C4-2B (cell line): Measurements from ENCODE around the gene TJP1.
A peak's percentile ranks its signal among the peaks of the same experiment; 100 is the strongest.
"Not testable (repeated sequence)": the region's sequence is repeated elsewhere in the genome, so short reads cannot be mapped to it uniquely, and the experiment has no call there.

Experiments used
- H3K27ac ChIP-seq: fragments of 450-650 bp; 2 replicates; pipeline ENCODE4 v1.5.1; 2017
- ZFX ChIP-seq: fragments of 450-650 bp; IDR thresholded peaks from 2 replicates; pipeline ENCODE4 v1.6.1; 2017
- TF ChIP-seq, protein P1 (sequence below): fragments of 450-650 bp; conservative IDR thresholded peaks from 2 replicates; pipeline ENCODE4 v1.5.1; 2017; ENCODE audit warnings: mild to moderate bottlenecking

Gene TJP1

DNA sequence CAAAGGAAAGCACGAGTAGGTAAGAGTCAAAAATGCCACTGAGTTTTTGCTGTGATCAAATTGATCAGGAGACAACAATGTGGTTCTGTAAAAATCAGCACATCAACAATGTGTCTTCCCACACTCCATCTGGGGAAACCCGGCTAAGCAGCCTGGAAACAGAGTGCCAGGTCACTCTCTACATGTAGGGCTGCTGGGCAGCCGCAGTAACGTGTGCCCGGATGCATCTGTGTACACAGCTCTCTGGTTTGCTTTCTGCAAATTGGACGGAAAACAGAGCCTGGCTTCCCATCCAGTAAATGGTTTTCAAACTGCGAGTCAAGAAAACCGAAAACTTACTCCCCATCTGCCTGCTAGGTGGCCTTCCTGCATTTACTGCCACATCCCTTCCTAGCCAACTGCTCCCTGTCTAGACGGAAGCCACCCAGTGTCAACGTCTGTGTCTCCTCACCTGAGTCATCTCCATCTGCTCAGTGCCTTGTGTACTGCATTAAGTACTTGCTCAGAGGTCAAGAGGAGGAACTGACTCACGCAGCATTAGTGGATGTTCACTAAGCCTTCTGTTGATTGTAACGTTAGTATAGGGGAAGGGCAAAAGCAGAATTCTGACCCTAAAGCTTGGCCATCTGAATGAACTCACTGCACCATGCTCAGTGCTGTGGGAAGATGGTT, 124.1 kb downstream of the TJP1 start:
- TF ChIP-seq ZFX, result no peak
- TF ChIP-seq, protein P1, sequence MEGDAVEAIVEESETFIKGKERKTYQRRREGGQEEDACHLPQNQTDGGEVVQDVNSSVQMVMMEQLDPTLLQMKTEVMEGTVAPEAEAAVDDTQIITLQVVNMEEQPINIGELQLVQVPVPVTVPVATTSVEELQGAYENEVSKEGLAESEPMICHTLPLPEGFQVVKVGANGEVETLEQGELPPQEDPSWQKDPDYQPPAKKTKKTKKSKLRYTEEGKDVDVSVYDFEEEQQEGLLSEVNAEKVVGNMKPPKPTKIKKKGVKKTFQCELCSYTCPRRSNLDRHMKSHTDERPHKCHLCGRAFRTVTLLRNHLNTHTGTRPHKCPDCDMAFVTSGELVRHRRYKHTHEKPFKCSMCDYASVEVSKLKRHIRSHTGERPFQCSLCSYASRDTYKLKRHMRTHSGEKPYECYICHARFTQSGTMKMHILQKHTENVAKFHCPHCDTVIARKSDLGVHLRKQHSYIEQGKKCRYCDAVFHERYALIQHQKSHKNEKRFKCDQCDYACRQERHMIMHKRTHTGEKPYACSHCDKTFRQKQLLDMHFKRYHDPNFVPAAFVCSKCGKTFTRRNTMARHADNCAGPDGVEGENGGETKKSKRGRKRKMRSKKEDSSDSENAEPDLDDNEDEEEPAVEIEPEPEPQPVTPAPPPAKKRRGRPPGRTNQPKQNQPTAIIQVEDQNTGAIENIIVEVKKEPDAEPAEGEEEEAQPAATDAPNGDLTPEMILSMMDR, result no peak
- no peak overlapping the region for H3K27ac ChIP-seq

- no peak overlapping the region for H3K27ac ChIP-seq
- TF ChIP-seq ZFX, result no peak
- TF ChIP-seq, protein P1, result no peak
Measured at GRCh38 chr15:29696950-29697738, 125.1 kb downstream of the TJP1 start.

DNA sequence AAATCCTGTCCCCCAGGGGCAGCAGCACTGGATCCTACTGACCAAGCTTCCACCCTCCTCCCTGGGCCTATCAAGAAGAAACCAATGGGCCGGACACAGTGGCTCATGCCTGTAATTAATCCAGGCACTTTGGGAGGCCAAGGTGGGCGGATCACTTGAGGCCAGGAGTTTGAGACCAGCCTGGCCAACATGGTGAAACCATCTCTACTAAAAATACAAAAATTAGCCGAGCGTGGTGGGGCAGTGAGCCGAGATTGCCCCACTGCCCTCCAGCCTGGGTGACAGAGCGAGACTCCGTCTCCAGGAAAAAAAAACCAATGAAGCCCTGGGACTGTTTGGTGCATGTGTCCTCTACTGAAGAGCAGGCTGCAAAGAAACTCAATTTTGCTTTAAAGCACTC, 125.8 kb downstream of the TJP1 start:
- not testable (repeated sequence) for H3K27ac ChIP-seq

- TF ChIP-seq, protein P1, result peak; percentile 30
- TF ChIP-seq ZFX, result no peak
- H3K27ac ChIP-seq, result no peak overlapping the region
Measured at GRCh38 chr15:29695489-29696167, 126.6 kb downstream of the TJP1 start.

- H3K27ac ChIP-seq, result no peak overlapping the region
Measured at GRCh38 chr15:29693225-29693624, 129.0 kb downstream of the TJP1 start.

DNA sequence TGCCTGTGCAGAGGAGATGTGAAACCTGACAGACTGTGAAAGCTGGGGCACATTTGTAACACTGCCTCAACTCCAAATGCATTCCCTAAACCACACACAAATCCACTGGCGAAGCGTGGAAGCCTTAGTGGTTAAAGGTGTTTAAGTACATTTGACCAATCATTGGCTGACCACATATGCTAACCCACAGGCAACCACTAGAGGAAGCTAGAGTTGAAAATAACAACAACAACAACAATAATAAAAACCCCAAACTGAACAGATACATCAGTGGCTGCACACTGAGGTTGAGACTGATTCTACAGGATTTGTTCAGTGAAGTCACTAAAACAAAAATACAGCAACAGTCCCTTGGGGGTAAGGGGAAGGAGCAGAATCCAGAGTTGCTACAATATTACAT, 129.7 kb downstream of the TJP1 start:
- TF ChIP-seq, protein P1, result no peak; the same call in 1 of the 2 replicates
- no peak for TF ChIP-seq ZFX
- no peak overlapping the region for H3K27ac ChIP-seq

More at GRCh38 chr15:29693225-29693624, 129.0 kb downstream of the TJP1 start:
- no peak for TF ChIP-seq ZFX
- TF ChIP-seq, protein P1, result no peak

- TF ChIP-seq, protein P1, result no peak
- no peak for TF ChIP-seq ZFX
- peak overlapping the region; percentile 42 for H3K27ac ChIP-seq
Measured at GRCh38 chr15:29690765-29691475, 131.3 kb downstream of the TJP1 start.
